Lower leg skin (tissue), 3 donors: ENCODE data around the gene OR3A2.

ENCODE experiments used
- POLR2A ChIP-seq, 2 donors: fragments of 450-650 bp; IDR thresholded peaks; one replicate each; pipeline ENCODE4 v1.6.1; 2016 to 2017; ENCODE audit warnings: antibody characterized with exemption in 2 of 2, mild to moderate bottlenecking in 1 of 2, moderate library complexity in 1 of 2
- TF ChIP-seq, protein P1 (sequence below), 3 donors: fragments of 450-650 bp; IDR thresholded peaks; one replicate each; pipeline ENCODE4 v1.5.1; 2016; ENCODE audit warnings: antibody characterized with exemption in 3 of 3, mild to moderate bottlenecking in 3 of 3, moderate library complexity in 2 of 3

DNA sequence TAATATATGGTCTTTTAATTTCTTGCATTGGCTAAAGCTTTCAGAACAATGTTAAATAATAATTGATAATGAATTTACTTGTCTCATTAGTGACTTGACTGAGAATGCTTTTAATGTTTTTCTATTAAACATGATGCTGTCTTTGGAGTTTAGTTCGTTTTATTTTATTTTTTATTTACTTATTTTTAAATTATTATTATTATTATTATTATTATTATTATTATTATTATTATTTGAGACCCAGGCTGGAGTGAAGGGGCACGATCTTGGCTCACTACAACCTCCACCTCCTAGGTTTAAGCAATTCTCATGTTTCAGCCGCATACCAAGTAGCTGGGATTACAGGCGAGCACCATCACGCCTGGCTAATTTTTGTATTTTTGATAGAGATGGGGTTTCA, 29.5 kb upstream of the OR3A2 start:
- TF ChIP-seq POLR2A (IDR thresholded peaks at IDR 0.05): no peak
- TF ChIP-seq, protein P1, sequence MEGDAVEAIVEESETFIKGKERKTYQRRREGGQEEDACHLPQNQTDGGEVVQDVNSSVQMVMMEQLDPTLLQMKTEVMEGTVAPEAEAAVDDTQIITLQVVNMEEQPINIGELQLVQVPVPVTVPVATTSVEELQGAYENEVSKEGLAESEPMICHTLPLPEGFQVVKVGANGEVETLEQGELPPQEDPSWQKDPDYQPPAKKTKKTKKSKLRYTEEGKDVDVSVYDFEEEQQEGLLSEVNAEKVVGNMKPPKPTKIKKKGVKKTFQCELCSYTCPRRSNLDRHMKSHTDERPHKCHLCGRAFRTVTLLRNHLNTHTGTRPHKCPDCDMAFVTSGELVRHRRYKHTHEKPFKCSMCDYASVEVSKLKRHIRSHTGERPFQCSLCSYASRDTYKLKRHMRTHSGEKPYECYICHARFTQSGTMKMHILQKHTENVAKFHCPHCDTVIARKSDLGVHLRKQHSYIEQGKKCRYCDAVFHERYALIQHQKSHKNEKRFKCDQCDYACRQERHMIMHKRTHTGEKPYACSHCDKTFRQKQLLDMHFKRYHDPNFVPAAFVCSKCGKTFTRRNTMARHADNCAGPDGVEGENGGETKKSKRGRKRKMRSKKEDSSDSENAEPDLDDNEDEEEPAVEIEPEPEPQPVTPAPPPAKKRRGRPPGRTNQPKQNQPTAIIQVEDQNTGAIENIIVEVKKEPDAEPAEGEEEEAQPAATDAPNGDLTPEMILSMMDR (IDR thresholded peaks at IDR 0.05): no peak
